Heart left ventricle (tissue), 13 donors: ENCODE data around the gene INCA1.

Experiments used
- CTCF ChIP-seq, 12 donors: fragments of 200-600 bp; sonication (generic) in 4 of 12; IDR thresholded peaks; one replicate each; pipeline versions ENCODE4 v1.5.0 to v1.8.0; 2018 to 2022; ENCODE audit warnings: antibody characterized with exemption in 12 of 12, mild to moderate bottlenecking in 5 of 12
- POLR2A ChIP-seq, 2 donors: fragments of 450-650 bp; IDR thresholded peaks; one replicate each; pipeline ENCODE4 v1.6.1; 2017; ENCODE audit warnings: antibody characterized with exemption in 2 of 2, mild to moderate bottlenecking in 2 of 2, moderate library complexity in 2 of 2
- donor health status: ischemic (EF 13 %, LVEDD 7.1; RV severe dilation, severe dysfunction).
- donor health status: DM: no; HTN: yes; CAD: no.
- donor health status: DM: no; HTN: no; CAD: no.
- donor health status: ischemic (EF 25% LVEDD 6.9; RV normal size, moderate dysfunction).
- donor health status: ischemic (EF 25% LVEDD 5.7; RV mildly dilated, moderate dysfunction).
- donor health status: ischemic (EF 35%, LVEDD 5.7; RV mildly dilated, moderate dysfunction).
- donor health status: nonischemic (EF 11% LVEDD 7.7; RV severe dilation, severe dysfunction).
- donor health status: DM: yes; HTN: yes; CAD: no.
- donor health status: PGD.
- donor health status: ischemic (EF 29% LVEDD 5.4; RV normal size, mild dysfunction).
- donor health status: nonischemic (EF 23%, LVEDD 6.1; RV moderate dilation, normal function).

- TF ChIP-seq CTCF (IDR thresholded peaks at IDR 0.05), result no peak
- no peak for TF ChIP-seq POLR2A (IDR thresholded peaks at IDR 0.05)
These were observed 51.4 kb downstream of the INCA1 start for GRCh38 chr17:4945944-4946280.
